PFSK-1 (cell line): ENCODE results near the gene IGFBP2.

Experiments used
- POLR2AphosphoS5 ChIP-seq: IDR thresholded peaks from 2 replicates; pipeline ENCODE4 v1.6.1; 2012; ENCODE audit warnings: low read depth, mild to moderate bottlenecking, control low read depth, low read length, moderate library complexity
- SIN3A ChIP-seq: IDR thresholded peaks from 2 replicates; pipeline ENCODE4 v1.6.1; 2012; ENCODE audit warnings: mild to moderate bottlenecking, low read length, moderate library complexity, borderline replicate concordance; ENCODE audit not compliant: insufficient read depth
- TAF1 ChIP-seq: IDR thresholded peaks from 2 replicates; pipeline ENCODE4 v1.6.1; 2012; ENCODE audit warnings: low read length, control low read depth, borderline replicate concordance; ENCODE audit not compliant: insufficient read depth

GRCh38 chr2:216618785-216619184 lies 14.4 kb upstream of the IGFBP2 start:
- TF ChIP-seq SIN3A: no peak
- TF ChIP-seq POLR2AphosphoS5: no peak
- no peak for TF ChIP-seq TAF1
